Caki2 (cell line): ENCODE results near the gene SHISAL1. TPM values are rescaled to one million over a fixed set of nuclear protein-coding genes. Genes with fewer than 3 reads are reported as not detected.
A peak's percentile ranks its signal among the peaks of the same experiment; 100 is the strongest.
"Not testable (repeated sequence)": the region's sequence is repeated elsewhere in the genome, so short reads cannot be mapped to it uniquely, and the experiment has no call there.

Experiments used
- DNase-seq: peaks from one replicate; pipeline ENCODE4 v3.0.0-alpha.2; 2015; ENCODE audit warnings: low read depth
- in situ Hi-C: cut with HindIII; loops from 2 replicates; pipeline ENCODE4 v1.10.0; 2016; ENCODE audit warnings: low sequenced_read_pairs, low pct_unique_long_range_greater_than_20kb, mixed read lengths
- total RNA-seq: library from RNA; depleted of rRNA; stranded (reverse); fragments of >200 nt; shearing (Covaris generic); gene quantifications from 2 replicates; pipeline ENCODE4 v1.2.3, GENCODE V29; 2014; ENCODE audit warnings: low replicate concordance

Gene SHISAL1
- total RNA-seq, 1 experiment from 2014 or later, result 3.5 TPM

DNA sequence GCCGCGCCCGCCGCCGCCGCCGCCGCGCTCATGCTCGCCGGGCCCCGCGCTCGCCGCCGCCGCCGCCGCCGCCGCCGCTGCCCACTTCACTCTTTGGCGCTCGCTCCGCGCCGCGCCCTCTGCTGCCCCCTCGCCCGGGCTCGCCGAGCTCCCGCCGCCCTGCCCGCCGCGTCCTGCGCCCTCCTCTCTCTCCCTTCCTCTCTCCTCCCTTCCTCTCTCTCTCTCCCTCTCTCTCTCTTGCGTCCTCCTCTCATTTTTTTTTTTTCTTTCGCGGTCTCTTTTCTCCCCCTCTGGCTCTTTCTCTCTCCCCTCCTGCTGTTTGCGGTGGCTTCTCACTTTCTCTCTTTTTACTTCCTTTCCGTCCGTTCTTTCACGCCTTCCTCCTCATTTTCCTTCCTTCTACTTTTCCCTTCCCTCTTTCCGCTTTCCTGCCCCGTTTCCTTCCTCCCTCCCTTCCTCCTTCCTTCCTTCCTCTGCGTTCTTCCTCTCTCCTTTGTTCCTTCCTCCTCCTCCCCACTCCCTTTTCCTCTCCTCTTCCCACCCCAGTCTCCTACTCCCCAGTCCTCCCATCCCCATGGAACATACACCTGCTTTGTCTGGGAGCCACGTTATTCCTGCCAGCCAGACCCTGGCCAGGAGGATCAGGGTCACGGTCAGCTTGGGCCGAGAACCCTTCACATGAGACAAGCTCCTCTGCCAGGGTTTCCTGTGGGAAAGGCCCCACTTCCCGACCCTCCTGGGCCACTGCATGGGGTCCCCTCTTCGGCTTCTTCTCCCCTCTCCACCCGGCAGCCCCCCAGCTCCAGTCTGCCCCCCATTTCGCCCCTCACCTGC lies 19.3 kb upstream of the SHISAL1 start:
- in situ Hi-C loops, result no loop called here
- DNase-seq, result peak; percentile 63

DNA sequence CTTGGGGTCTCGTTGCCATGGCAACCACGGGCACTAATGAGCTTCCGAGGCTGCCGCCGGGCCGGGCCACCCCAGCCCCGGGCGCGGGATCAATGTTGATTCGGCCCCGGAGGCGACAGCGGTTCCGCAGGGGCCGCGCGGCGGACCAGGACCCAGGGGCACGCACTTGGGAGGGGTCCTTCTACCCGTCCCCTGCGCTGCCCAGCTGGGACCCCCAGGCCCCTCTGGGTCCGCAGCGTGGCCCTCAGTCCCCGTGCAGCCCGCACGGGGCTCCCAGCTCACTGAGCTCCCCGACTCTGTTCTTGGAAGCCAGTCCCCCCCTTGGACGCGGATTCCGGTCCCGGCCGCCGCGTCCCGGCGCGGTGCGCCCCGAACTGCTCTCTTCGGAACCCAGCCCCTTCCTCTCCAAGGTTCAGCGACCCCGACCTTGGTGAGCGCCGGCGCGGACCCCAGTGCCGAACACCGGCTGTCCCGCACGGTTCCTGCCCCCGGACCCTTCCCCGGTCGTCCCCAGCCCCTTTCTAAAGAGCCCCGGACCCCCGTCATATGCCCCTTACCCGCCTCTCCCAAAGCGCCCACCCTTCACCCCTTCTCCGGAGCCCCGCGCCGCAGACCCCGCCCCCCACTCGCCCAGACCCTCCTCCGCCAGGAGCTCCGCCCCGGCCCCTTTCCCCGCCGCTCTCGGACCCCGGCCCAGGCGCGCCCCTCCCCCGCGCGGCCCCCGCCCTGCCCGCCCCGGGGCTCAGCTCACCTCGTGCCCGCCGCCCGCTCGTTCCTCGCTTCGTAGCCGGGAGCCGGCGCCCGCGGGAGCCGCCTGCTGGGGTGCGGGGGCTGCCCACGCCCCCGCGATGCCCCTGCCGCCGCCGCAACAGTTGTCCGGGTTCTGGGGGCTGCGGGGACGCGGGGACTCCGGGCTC lies 18.3 kb upstream of the SHISAL1 start:
- in situ Hi-C loops, result no loop called here
- DNase-seq, result no peak

DNA sequence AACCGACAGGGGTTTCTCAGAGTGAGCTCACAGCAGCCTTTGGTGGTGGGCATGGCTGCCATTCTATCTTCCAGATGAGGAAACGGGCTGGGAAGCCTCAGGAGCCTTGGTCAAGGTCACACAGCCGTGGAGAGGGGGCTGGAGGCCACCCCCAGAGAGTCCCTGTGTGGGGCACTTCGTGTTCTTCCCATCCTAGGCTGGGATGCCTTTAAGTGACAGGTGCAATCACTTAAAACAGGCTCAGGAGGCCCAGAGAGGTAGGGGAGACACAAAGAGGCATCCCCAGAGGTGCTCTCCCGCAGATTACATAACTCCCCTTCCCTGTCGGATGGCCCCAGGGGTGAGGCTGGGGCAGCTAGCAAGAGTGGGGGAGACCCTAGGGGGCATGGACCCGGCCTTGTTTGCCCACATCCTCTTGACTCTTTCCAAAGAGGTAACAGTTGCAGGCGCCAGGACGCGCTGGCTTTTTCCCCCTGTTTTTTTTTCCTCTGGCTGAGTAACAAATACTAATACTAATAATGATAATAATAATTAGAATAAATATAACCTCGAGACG lies 17.5 kb upstream of the SHISAL1 start:
- in situ Hi-C loops, result no loop called here
- no peak for DNase-seq

DNA sequence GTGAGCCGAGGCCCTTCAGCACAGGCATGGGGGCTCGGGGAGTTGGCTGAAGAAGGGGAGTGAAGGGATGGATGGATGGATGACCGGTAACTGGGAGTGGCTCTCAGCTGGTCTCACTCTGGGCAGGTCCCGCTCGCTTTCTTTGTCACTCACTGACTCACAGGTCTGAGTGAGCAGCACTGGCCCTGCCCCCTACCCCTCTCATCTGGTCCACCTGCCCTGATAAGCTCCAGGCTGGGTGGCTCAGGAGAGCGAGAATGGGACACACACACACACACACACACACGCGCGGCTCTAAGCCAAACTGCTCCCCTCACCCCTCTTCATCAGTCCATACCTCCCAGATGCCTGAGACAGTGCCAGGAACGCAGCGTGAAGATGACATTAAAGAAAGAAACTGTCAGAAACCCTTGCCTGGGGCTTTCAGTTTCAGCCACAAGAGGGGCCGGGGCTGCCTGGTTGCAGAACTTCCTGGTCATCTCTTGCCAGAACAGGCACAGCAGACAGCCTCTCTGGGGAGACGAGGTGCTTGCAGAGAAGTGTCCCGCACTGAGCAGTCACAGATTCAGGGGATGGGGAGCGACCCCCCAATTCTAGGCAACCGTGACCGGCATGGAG lies 16.5 kb upstream of the SHISAL1 start:
- peak; percentile 47 for DNase-seq
- in situ Hi-C loops, result no loop called here

DNA sequence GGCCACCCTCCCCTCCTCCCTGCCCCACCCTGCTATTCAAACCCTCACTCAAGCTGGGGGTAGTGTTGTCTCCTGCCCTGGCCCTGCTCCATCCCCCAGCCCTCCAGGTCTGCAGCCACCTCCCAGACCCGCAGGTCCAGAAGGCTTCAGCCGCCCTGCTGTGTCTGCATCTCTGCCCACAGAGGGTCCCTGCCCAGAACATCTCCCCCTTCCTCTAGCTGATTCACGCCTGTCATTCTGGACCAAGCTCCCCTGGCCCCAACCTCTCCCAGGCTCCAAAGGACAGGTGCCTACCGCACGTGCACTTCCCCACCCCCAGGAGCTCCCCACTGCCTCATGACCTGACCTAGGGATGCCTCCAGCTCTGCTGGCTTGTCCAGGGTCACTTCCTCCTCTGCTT lies 16.0 kb upstream of the SHISAL1 start:
- no peak for DNase-seq
- in situ Hi-C loops, result no loop called here

DNA sequence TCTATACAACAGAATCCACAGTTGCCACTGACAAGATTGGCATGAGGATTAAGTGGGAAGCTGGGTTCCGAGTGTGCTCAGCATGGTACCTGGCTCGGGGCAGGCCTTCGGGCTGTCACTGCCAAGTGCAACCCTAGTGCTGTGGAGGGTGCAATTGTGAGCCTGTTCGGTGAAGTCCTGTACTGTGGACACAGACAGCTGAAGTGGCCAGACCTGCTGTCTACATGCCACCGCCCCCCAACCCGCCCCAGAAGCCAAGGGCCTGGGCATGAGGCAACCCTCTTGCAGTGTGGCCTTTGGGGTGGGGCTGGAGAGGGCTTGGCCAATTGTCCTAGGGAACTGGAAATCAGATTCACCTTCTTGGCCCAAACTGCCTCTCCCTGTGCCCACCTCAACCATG lies 15.6 kb upstream of the SHISAL1 start:
- no peak for DNase-seq
- in situ Hi-C loops, result no loop called here

DNA sequence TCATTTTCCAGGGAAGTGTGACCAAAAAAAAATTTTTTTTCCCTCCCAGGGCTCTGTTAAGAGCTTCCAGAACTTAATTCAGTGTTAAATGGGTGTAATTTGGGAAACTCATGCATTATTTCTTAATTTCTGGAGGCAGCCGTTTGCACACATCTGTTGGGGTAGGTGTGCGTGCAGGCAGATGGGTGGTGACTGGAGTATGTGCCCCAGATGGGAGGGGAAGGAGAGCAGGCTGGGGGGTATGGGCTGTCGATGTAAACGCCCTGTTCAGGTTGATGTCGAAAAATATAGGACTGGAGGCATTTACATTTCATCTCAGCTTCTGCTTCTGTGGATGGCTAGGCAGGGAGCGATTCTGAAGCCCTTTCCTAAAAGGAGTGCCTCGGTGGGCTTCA lies 13.7 kb upstream of the SHISAL1 start:
- in situ Hi-C loops, result no loop called here
- no peak for DNase-seq

DNA sequence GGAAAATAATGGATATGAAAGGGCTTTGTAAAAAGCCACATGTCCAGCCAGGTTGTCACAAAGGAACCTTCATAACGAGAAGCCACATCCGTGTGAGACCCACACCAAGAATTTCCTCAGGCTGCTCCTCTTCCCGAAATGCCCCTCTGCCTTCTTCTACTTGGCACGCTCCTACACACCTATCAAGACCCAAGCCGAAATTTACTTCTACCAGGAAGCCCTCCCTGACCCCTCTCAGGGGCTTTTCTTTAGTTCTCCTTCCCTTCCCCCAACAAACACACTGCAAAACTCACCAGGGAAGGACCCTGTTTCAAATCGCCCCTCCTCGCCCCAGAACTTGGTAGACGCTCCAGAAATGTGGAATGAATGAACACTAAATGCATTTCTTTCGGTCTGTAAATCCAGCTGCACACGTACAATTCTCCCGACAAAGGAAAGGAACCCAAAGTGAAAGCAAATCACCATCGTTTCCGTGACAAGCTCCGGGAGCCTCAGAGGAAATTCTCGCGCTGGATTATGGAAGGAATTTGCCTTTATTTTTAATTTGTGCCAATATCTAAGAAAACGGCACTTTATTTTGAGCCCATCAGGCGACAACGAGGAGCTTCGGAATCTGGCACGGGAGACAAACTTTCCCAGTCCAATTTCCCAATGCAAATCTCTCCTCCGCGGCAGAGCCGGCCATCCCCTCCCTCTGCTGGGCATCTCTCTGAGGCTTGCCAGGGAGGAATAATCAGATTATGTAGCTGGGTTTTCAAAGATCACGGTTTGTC lies 13.2 kb upstream of the SHISAL1 start:
- no peak for DNase-seq
- in situ Hi-C loops, result no loop called here

DNA sequence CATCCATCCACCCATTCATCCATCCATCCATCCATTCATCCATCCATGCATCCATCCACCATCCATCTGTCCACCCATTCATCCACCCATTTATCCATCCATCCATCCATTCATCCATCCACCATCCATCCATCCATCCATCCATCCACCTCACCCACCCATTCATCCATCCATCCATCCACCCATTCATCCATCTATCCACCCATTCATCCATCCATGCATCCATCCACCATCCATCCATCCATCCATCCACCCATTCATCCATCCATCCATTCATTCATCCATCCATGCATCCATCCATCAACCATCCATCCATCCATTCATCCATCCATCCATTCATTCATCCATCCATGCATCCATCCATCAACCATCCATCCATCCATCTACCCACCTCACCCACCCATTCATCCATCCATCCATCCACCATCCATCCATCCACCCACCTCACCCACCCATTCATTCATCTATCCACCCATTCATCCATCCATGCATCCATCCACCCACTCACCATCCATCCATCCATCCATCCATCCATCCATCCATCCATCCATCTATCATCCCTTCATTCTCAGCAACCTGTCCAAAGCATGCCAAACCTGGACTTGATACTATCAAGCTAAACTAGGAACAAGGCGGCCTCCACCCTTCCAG lies 10.5 kb upstream of the SHISAL1 start:
- in situ Hi-C loops, DNase-seq: not testable (repeated sequence)

DNA sequence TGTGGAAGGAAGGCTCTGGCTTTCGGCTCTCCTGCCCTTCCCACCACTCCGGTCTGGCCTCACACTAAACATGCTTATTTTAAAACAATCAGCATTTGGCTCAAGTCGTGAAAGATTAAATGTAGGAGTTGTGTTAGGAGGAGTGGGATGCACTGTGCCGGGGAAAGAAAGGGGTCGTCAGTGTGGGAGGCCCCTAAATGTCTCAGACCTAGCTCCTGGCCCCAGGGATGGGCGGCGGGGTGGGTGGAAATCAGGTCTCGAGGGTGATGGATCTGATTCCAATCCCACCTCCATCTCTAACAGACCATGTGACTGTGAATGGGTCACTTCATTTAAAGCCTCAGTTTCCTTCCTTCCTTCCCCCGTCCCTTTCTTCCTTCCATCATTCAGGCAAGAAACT lies 6.9 kb upstream of the SHISAL1 start:
- no peak for DNase-seq
- in situ Hi-C loops, result no loop called here

DNA sequence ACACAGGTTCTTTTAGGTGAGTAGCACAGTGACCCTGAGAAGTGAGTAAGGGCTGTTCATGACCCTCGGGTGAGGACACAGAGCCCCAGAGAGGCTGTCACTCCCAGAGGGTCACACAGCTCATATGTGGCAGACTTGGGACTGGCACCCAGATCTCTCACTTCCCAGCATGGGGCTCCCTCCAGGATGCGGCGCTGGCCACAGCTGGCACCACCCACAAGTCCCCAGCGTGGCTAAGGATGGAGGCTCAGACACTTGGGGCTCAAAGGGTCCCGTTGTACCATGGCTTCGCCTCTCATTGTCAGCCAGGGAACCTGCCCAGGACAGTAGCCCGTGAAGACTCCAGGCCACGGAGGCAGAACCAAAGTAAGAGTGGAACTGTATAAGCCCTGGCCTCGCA lies 6.0 kb upstream of the SHISAL1 start:
- no peak for DNase-seq
- in situ Hi-C loops, result no loop called here

DNA sequence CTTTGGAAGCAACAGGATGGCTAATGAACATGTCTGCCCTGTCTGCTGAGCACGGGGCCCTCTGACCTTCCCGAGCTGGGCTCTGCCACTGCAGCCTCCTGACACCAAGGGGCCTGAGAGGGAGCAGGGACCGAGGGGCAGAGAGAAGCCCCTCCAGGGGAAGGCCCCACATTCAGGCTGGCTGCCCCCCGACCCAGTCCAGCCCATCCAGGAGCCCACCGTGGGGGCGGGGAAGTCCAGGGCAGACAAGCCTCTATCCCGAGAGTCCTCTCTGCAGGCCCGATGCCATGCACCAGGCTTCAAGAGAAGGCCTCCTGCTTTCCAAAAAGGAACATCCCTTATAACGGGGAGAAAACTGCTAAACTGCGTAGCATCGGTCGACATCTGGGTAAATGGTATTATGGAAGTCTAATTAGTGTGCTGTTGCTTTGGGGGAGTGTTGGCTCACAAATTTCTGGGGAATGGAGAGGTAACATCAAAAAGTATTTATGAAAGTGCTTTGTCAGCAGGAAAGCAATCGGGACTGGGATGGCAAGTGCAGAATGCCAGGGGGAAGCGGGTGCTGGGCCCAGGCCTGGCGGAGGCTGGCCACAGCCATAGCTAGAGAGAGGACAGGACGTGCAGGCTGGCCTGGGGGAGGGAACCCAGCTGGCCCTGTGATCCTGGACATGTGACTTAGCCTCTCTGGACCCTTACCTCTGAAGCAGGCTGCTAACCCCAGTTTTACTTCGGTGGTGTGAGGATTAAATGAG lies 5.3 kb upstream of the SHISAL1 start:
- in situ Hi-C loops, result no loop called here
- DNase-seq, result no peak

DNA sequence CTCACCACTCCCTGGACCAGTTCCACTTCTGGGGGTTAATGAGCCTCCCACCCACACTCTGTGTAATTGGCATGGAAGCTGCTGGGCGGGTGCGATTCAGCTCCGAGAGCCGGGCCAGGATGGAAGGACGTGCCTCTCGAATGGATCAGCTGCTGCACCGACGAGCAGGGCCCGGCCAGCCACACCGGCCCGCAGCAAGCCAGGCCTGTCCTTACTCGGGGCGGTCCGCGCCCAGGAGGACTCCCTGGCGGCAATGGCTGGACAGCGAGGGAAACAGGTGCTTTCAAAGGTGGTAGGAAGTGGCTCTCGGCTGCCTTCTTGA lies 4.3 kb upstream of the SHISAL1 start:
- in situ Hi-C loops, result no loop called here
- DNase-seq, result no peak

DNA sequence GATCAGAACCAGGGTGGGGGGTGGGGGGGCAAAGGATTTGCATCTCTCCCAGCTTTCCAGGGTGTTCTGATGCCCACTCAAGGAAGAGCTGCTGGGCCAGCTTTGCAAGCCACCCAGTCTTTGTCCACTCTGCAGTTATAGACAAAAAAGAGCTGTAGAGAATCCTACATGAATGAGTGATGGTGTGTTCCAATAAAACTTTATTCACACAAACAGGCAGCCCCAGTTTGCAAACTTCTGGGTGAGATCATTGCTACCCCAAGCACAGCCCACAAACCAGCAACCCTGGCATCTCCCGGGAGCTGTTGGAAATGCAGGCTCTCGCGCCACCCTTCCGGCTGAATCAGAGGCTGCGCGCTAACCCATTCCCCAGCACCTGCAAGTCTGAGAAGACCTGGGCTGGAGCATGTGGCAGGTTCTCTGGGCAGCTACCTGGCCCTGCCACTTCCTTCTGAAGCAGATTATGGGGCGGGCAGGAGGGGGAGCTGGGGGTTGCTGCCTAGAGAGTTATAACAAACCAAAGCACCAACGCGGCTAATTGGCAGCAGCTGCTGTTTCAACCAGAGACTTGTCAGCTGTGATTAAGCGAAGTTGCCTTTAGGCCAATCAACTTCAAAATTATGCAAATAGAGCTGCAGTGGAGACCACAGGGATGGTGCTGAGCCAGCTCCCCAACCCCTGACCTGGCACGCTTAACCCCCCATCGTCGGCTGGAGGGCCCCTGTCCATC lies 3.8 kb upstream of the SHISAL1 start:
- DNase-seq, result no peak
- in situ Hi-C loops, result no loop called here

DNA sequence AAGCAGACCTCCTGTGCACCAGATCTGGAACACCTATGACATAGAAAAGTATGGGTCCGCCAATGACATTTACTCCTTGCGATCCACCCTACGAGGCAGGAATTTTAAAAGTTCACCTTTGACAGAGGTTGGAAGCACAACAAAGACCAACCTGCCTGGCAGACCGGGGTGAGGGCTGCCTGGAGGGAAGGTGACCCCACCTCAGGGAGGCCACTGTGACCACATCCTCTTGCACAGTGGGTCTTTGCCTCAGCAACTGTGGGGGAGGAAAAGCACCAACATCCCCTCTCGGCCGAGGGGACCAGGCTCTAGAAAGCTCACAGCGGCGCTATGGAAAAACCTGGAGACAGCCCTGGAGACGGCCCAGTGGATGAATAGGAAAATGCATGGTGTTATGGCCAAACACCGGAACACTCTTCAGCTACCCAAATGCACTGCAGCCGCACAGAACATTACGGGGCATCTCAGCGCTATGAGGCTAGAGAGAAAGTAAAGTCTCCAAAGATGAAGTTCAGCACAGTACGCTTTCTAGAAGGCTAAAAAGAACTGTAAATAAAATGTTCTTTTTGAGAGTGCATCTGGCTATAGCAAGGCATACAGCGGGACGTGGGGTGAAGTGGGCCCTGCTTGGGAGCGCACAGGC lies 1.8 kb upstream of the SHISAL1 start:
- no peak for DNase-seq
- in situ Hi-C loops, result no loop called here

DNA sequence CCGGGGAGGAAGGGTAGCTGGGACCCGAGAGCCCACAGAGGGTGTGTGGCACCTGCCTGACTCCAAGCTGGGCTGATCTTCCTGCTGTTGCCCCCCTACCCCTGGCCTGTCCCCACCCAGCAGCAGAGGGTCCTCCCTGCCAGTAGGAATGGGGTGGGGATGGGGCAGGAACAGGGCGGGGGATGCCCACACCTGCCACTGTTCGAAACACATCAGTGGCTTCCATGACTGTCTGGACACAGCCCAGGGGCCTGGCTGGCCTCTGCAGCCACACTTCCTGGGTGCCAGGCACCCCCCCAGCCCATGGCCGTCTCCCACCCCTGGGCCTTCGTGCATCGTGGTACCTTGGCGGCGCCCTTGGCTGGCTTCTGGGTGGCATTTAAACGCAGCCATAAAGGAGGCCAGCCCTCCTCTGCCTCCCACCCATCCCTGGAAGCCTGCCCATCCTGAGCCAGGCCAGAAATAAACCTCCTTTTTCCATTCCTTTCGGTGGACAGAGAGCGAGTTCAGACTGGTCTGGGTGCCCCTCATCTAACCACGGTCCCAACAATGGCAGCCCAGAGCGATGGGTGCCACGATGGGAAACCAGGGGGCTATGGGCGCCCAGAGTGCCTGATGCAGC lies 745 bp upstream of the SHISAL1 start:
- DNase-seq, result no peak
- in situ Hi-C loops, result no loop called here
